ENCODE measurements around the gene GLB1L. TPM values are rescaled to one million over a fixed set of nuclear protein-coding genes. Genes with fewer than 3 reads are reported as not detected.

Gene GLB1L
- total RNA-seq, 1 donor from 2014 or later, result 1.4 TPM

DNA sequence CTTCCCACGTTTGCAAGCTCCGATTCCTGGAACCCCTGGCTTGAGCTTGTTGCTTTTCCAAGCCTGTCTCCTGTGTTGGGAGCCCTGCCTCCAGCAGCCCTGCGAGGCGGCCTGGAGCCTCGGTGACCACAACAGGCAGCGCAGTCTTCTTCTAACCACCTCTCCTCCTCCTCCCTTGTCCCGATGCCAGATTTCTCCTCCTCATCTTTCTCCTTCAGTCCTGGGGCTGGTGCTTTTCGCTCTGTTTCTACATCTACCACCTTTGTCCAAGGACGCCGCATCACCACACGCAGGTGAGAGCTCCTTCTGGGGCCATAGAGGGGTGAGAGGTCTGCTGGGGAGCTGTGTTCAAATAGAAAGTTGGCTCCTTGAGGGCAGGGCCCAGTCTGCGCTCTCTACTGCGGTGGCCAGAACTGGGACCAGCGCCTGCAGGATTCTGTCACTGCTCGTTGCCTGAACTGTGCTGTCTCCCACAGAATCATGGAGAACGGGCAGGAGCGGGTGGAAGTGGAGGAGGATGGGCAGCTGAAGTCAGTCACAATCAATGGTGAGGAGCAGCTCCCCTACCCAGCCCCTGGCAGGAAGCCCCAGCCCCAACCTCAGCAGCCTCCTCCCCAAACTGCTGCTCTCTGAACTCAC, 37.8 kb upstream of the GLB1L start:
- intact Hi-C loops (cut with DNase I), result no loop called here
- DNase-seq, result no peak
- ATAC-seq (ENCODE audit: poor library complexity), result no peak

DNA sequence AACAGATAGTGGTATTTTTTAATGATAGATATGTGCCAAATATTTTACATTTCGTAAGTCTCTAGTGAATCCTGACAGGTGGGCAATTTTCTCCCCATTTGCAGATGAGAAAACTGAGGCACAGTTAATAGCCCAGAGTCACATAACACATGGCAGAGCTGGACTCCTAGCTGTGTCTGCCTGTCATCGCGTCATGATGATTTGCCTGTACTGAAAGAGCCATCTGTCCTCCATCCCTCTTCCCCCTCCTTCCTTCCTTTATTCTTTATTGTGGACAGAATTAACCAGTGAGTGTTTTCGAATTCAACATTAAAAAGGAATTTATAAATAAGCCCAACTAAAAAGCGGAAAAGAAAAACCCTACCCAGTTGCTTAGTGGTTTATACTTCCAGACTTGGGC, 37.1 kb upstream of the GLB1L start:
- intact Hi-C loops (cut with DNase I), result no loop called here
- ATAC-seq (ENCODE audit: poor library complexity), result no peak
- DNase-seq, result no peak

DNA sequence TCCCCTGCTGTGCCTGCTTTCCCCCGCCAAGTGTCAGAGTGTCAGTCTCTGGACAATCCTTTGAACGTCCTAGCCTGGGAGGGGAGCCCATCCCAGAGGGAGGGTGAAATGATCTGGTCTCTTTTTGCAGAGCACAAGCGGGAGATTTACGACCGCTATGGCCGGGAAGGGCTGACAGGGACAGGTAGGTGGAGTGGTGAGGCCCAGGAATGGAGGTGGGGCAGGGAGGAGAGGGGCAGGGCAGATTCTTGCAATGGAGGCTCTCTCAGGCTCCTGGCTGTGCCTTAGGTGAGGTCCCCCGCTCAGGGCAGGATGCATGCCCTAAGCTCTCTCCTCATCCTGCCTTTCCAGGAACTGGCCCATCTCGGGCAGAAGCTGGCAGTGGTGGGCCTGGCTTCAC, 36.3 kb upstream of the GLB1L start:
- intact Hi-C loops (cut with DNase I), result no loop called here
- DNase-seq (no peak), ATAC-seq (ENCODE audit: poor library complexity) (no peak)

DNA sequence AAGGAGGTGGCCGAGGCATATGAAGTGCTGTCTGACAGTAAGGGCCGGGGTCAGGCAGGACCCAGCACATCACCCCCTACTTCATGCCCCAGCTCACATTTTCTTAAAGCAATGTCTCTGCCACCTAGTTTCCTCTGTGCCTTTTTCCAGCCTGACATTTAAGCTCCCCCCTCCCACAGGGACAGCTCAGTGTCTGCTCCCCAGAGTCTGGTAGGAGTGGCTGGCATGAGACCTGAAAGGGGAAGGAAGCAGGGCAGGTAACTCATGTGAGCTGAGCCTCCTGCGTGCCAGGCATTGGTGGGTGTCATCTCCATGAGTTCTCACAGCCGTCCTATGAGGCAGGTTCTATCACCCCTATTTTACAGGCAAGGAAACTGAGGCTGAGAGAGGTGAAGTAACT, 35.4 kb upstream of the GLB1L start:
- ATAC-seq (ENCODE audit: poor library complexity), result no peak
- intact Hi-C loops (cut with DNase I), result no loop called here

DNA sequence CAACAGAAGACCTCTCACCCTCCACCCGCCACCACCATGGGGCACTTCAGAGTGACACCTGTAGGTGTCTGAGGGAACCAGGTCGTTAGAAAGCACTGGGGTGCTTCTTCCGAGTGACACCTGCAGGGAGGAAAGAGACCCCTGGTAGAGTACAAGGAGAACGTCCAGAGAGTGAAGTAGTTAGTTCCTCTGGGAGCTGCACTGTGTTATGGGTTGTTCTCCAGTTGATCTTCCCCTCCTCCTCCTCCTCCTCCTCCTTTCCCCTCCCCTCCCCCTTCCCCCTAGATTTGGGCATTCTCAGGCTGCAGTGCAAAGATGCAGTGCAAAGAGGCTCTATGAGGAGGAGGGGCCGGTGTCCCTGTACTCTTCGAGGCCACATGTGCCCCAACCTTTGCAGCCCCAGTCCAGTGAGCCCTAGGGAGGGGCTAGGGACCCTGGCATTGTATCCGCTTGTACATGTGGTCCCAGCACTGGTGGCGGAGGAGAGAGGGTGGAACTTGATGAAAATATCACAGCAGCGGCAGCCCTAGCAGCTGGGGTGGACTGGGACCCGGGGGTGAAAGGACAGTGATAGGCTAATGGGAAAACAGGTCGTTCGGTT, 34.8 kb upstream of the GLB1L start:
- intact Hi-C loops (cut with DNase I), result loop anchor here (2.0 kb wide), 1 partner anchor 15 kb away; no protein-coding TSS in a partner anchor
- ATAC-seq (ENCODE audit: poor library complexity), result no peak
- no peak for DNase-seq

More for the DNA sequence above, 35.4 kb upstream of the GLB1L start:
- DNase-seq, result no peak

DNA sequence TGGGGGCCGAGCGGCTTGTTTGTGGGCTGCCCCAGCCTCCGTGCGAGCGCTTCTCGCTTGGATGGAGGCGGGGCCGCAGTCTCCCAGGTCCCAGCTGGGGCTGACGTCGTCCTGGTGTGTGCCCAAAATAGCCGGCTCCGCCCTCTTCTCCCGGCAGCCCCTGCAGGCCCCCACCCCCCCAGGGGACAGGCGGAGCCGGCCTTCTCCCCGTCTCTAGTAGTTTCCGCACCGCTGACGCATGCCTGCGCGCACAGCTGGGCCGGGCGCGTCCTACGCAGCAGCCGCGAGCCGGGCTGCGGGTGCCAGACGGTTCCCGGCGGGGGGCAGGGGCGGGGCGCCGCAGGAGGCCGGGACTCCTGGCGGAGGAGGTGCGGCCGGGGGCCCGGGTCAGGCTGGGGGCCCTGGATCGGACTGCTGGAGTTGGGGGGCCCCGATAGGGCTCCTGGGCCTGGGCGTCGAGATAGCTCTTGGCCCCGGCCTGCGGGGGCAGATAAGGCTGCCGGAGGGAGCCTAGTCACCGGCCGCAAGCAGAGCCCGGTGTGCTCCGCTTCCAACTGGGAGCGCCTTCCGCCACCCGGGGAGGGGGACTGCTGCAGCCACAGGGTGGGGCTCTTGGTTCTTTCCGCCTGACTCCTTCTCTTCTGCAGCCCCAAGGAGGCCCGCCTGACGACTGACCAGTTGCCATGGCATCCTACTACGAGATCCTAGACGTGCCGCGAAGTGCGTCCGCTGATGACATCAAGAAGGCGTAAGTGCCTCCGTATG, 34.1 kb upstream of the GLB1L start, which contains the start of gene DNAJB2:
Gene DNAJB2, plus strand, starts transcription at position 216 of the 765 bp plus-strand sequence. Its CDS starts 468 bp downstream, at position 684.
- DNase-seq, result peak; percentile 99
- ATAC-seq (ENCODE audit: poor library complexity), result peak; percentile 97
- intact Hi-C loops (cut with DNase I), result loop anchor here (2.0 kb wide), 1 partner anchor 15 kb away; no protein-coding TSS in a partner anchor

DNA sequence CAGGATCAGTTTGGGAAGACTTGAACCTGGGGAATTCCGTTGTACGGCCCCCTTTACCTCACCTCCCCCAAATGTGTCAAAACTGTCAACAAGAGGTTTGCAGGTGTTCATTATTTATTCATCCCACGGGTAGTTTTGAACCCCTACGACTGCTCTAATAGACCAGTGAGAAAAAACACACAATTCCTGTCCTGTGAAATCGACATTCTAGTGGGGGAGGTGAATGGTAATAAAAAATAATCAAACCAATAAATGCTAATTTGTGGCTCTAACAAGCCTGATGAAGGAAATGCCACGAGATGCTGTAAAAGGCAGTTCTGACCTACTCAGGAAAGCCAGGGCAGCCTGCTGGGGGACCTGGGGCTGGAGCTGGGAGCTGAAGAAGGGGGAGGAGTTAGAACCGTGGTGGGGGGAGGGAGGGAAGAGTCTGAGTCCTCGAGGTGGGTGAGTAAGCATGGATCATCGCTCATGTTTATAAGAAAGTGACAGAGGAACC, 33.5 kb upstream of the GLB1L start:
- ATAC-seq (ENCODE audit: poor library complexity) (peak; percentile 56), DNase-seq (no peak)

DNA sequence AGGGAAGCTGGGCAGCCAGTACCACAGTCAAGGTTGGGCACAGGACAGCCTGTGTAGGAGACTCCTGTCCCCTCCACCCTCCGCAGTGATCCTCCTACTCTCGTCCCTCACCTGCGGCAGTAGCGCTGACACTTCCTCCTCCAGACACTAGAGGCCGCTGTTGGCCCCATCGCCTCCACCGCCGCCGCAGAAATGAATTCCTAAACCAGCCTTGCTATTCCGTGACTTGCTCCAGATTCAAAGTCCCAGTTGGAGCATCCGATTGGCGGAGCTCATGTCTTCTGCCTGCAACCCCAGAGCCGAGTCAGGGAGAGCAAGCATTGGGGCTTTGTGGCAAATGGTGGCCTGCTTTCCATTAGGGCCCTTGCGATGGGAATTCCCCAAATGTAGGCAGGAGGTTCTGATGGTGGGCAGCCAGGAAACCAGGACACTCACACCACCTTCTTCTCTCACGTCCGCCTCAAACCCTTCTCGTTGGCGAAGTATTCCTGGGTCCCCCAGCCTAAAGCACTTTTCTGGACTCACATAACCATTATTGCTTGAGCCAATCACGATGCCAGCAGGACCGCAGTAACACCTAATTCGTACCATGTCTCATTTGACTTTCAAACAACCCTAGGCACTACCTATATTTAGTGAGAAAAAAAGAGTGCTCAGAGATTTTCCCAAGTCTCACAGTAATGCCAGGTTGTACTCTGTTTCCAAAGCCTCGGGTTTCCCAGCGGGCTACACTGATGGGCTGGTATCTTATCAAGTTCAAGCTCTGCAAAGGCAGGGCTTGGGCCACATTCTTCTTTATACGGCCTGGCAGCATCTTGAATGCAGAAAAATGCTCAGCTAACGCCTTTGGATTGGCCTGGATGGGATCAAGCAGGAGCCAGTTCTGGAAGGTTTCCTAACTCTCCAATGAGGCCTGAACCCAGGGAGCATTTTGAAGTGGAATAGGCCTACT, 32.7 kb upstream of the GLB1L start:
- peak; percentile 51 for ATAC-seq (ENCODE audit: poor library complexity)
- DNase-seq, result peak; percentile 84
- intact Hi-C loops (cut with DNase I), result loop anchor here (2.0 kb wide), 1 partner anchor 17 kb away; no protein-coding TSS in a partner anchor

More for the DNA sequence above, 33.5 kb upstream of the GLB1L start:
- intact Hi-C loops (cut with DNase I), result loop anchor here (2.0 kb wide), 1 partner anchor 16 kb away; no protein-coding TSS in a partner anchor

DNA sequence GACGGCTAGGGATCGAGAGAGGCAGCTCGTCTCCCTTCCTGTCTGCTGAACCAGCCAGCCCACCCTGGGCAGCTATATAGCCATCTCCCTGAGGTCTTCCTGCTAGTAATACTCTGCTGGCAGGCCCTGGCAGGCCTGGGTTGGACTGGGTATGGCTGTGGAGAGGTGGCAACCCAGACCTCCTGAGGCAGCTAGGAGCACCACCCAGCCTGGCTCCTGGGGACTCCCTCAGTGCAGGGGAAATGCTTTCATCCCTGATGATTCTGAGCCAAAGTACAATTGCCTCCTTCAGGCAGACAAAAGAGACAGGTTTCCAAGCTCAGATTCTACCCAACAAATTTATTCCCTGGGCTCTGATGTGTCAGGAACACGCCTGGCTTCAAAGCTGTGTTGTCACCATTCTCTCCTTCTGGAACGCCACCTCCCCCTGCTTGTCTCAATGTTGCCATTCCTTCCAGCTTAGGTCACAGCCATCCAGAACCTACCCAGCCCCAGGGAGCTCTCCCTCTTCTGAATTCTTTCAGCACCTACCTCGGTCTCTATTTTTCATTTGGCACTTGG, 29.2 kb upstream of the GLB1L start:
- intact Hi-C loops (cut with DNase I), result no loop called here
- ATAC-seq (ENCODE audit: poor library complexity), result no peak
- DNase-seq, result no peak

DNA sequence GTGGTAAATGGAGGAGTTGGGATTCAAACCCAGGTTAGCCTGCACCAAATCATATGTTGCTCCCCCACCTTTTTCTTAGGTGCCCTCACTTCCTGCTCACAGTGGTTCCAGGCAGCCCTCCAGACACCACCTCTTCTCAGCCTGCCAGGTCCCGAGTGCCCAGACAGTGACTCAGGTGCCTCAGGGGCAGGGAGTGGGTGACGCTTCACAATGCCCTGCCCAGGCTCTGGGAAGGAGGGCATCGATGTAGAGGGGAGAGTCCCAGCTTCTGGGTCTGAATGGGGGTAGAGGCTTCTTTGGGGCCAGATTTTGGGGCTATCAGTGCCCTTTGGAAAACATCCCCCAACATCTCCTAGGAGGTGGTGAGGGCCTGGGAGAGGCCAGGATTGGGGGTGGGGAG, 28.7 kb upstream of the GLB1L start:
- intact Hi-C loops (cut with DNase I), result no loop called here
- ATAC-seq (ENCODE audit: poor library complexity), result no peak
- DNase-seq, result no peak

DNA sequence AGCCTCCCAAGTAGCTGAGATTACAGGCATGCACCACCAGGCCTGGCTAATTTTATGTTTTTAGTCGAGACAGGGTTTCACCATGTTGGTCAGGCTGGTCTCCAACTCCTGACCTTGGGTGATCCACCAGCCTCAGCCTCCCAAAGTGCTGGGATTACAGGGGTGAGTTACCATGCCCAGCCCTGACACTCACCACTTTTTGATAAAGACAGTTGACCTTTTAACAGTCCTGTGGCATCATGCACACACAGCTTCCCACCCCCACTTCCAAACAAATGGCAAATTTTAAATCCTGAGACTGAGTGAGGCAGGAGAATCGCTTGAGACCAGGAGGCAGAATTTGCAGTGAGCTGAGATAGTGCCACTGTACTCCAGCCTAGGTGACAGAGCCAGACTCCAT, 27.8 kb upstream of the GLB1L start:
- intact Hi-C loops (cut with DNase I), result no loop called here
- no peak for DNase-seq
- ATAC-seq (ENCODE audit: poor library complexity), result no peak

DNA sequence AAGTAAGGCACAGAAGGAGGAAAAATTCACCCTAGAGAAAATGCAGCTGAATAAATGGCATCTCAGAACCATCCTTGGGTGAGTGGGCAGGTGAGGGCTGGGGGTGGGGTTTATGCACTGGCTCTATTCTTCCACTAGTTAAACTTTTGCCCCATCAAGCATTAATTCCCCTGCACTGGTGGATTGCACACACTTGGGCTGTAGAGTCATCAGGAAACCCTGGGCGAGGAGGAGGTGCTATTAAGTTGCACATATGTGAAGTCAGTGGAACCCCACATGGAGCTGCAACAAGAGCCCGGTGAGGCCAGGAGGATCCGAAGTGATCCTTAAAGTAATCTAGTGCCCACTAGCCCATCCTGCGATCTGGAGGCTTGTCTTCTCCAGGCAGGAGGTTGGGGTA, 27.1 kb upstream of the GLB1L start:
- intact Hi-C loops (cut with DNase I), result no loop called here
- ATAC-seq (ENCODE audit: poor library complexity) (no peak), DNase-seq (no peak)

DNA sequence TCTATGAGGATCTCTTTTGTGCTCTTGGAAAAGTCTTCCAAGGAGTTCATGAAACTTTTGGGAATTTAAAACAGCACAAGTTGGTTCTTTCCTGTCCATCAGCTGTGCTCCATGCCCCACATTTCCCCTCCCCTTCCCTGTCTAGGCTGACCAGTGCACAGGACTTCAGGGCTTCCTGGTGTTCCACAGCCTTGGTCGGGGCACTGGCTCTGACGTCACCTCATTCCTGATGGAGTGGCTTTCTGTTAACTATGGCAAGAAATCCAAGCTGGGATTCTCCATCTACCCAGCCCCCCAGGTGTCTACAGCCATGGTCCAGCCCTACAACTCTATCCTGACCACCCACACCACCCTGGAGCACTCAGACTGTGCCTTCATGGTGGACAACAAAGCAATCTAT, 25.8 kb upstream of the GLB1L start:
- ATAC-seq (ENCODE audit: poor library complexity), result no peak
- intact Hi-C loops (cut with DNase I), result no loop called here
- DNase-seq, result no peak

DNA sequence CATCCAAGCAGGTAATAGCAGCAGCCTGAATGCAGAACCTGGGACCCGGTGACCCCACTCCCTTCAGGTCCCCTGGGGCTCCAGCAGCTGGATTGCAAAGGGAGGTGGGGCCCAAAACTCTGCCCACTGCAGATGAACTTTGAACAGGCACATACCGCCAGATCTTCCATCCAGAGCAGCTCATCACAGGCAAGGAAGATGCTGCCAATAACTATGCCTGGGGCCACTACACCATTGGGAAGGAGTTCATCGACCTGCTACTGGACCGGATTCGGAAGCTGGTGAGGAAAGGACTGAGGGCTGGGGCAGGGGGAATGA, 24.8 kb upstream of the GLB1L start:
- ATAC-seq (ENCODE audit: poor library complexity), result no peak
- intact Hi-C loops (cut with DNase I), result no loop called here
- no peak for DNase-seq

DNA sequence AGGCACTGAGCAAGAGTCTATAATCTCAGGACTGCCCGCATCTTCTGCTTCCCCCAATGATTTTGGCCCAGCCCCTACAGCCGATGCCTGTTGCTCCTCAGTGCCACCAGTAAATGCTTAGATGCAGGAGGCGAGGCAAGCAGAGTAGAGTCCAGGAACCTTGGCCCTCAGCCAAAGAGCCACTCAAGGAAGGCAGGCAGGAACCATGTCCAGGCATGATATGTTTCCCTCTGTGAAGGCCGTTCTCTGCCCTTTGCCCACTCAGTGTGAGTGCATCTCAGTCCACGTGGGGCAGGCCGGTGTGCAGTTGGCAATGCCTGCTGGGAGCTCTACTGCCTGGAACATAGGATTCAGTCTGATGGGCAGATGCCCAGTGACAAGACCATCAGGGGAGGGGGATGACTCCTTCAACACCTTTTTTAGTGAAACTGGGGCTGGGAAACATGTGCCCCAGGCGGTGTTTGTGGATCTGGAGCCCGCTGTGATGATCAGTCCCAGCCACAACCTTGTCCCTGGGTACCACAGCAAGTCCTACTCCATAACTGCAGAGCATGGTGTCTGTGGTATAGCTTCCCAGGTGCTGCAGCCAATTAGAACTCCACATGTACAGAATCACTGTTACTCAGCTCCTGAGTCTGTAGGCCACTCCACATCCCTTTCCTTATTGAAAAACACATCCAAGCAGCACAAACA, 24.3 kb upstream of the GLB1L start:
- intact Hi-C loops (cut with DNase I), result no loop called here
- DNase-seq (no peak), ATAC-seq (ENCODE audit: poor library complexity) (peak; percentile 79)

DNA sequence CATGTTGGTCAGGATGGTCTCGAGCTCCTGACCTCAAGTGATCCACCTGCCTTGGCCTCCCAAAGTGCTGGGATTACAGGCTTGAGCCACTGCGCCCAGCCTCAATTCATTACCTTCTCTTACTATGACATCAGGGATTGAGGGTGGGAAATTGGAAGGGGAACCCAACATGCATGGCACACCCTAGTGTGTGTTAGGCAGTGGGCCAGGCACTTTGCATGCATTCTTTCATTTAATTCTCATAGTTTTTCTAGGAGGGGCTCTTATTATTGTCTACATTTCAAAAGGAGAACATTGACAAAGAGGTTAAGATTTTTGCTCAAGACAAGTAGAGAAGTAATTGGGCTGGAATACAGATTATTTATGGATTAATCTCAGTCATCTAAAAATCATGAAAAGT, 23.1 kb upstream of the GLB1L start:
- ATAC-seq (ENCODE audit: poor library complexity) (no peak), DNase-seq (no peak)
- intact Hi-C loops (cut with DNase I), result no loop called here

DNA sequence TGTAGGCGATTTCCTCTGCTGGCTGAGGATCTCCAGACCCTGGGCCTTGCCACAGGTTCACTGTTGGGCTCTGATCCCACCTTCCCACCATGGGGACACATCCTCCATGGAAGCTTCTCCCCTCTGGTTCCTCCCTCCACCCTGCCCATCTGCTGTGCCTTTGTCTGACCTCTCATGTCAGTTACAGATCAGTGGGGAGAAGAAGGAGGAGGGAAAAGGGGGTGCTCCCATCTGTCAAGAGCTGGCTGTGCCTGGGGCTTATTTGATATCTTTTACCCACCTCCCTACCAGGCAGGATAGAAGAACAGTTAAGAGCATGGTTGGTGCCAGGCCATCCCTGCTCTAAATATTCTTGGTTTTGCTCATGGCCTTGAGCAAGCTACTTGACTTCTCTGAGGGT, 21.6 kb upstream of the GLB1L start:
- DNase-seq, result no peak
- no peak for ATAC-seq (ENCODE audit: poor library complexity)
- intact Hi-C loops (cut with DNase I), result no loop called here

DNA sequence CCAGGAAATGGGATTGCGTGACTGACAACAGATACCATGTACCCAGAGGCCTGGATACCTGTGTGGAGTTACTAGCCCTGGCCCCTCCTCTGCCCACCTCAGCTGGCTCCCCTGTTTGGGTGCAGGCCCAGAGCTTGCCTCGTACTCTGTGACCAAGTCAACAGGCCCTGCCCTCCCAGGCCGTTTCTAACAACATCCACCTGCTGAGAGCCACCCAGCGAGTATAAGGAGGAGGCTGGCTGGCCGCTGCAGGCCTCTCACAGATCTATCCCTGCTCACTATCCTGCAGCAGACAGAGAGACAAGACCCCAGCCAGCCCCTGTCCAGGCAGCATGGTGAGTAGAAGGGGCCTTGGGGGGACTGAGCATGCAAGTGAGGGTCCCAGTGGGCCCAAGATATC, 21.0 kb upstream of the GLB1L start:
- ATAC-seq (ENCODE audit: poor library complexity), result no peak
- no peak for DNase-seq
- intact Hi-C loops (cut with DNase I), result no loop called here

All from Right ventricle myocardium superior (tissue), 1 donor.